Trophoblast cell (in vitro differentiated cells and primary cell): ENCODE results near the gene CD40. TPM values are rescaled to one million over a fixed set of nuclear protein-coding genes. Genes with fewer than 3 reads are reported as not detected.

Experiments
- DNase-seq, 2 donors: peaks; one replicate each; pipeline ENCODE4 v3.0.0-alpha.2; 2016
- H2AFZ ChIP-seq: 2 replicates; pipeline ENCODE4 v1.6.1; 2013; ENCODE audit warnings: low read length, moderate library complexity, mild to moderate bottlenecking; ENCODE audit not compliant: insufficient read depth, poor library complexity
- H2AK5ac ChIP-seq: 2 replicates; pipeline ENCODE4 v1.6.1; 2013; ENCODE audit warnings: mild to moderate bottlenecking, low read length
- H2BK120ac ChIP-seq: 2 replicates; pipeline ENCODE4 v1.6.1; 2013; ENCODE audit warnings: low read length, mild to moderate bottlenecking, moderate library complexity; ENCODE audit not compliant: insufficient read depth, poor library complexity
- H2BK12ac ChIP-seq: 2 replicates; pipeline ENCODE4 v1.6.1; 2013; ENCODE audit warnings: mild to moderate bottlenecking, low read length, moderate library complexity
- H2BK5ac ChIP-seq: 2 replicates; pipeline ENCODE4 v1.6.1; 2013; ENCODE audit warnings: low read length, low read depth, moderate library complexity, mild to moderate bottlenecking; ENCODE audit not compliant: poor library complexity
- H3K14ac ChIP-seq: 2 replicates; pipeline ENCODE4 v1.6.1; 2013; ENCODE audit warnings: mild to moderate bottlenecking, low read length
- H3K18ac ChIP-seq: 2 replicates; pipeline ENCODE4 v1.6.1; 2013; ENCODE audit warnings: mild to moderate bottlenecking, low read length
- H3K23ac ChIP-seq: 2 replicates; pipeline ENCODE4 v1.6.1; 2013; ENCODE audit warnings: low read length
- H3K27ac ChIP-seq: 2 replicates; pipeline ENCODE4 v1.5.1; 2013; ENCODE audit warnings: low read depth, mild to moderate bottlenecking, inconsistent platforms, low read length, moderate library complexity
- H3K27me3 ChIP-seq: 2 replicates; pipeline ENCODE4 v1.6.1; 2013; ENCODE audit warnings: inconsistent platforms, mild to moderate bottlenecking, low read length, moderate library complexity; ENCODE audit not compliant: insufficient read depth
- H3K36me3 ChIP-seq, 2 experiments: 1 replicate in 1 of 2; 2 replicates in 1 of 2; pipeline ENCODE4 v1.6.1; 2013; ENCODE audit warnings: low read length in 2 of 2, mild to moderate bottlenecking in 2 of 2, moderate library complexity in 1 of 2; ENCODE audit not compliant: insufficient read depth in 2 of 2, control insufficient read depth in 1 of 2
- H3K4ac ChIP-seq: 2 replicates; pipeline ENCODE4 v1.6.1; 2013; ENCODE audit warnings: low read depth, mild to moderate bottlenecking, low read length, moderate library complexity
- H3K4me1 ChIP-seq, 2 experiments: 1 replicate in 1 of 2; 2 replicates in 1 of 2; pipeline ENCODE4 v1.6.1; 2013; ENCODE audit warnings: low read length in 2 of 2, mild to moderate bottlenecking in 2 of 2, moderate library complexity in 1 of 2; ENCODE audit not compliant: insufficient read depth in 2 of 2, control insufficient read depth in 1 of 2
- H3K4me2 ChIP-seq: 2 replicates; pipeline ENCODE4 v1.6.1; 2013; ENCODE audit warnings: inconsistent platforms, mild to moderate bottlenecking, low read length, moderate library complexity
- H3K4me3 ChIP-seq: 2 replicates; pipeline ENCODE4 v1.5.1; 2013; ENCODE audit warnings: mild to moderate bottlenecking, low read depth, low read length, inconsistent platforms
- H3K79me1 ChIP-seq: one replicate; pipeline ENCODE4 v1.6.1; 2013; ENCODE audit warnings: low read length
- H3K79me2 ChIP-seq: 2 replicates; pipeline ENCODE4 v1.6.1; 2013; ENCODE audit warnings: low read length, mild to moderate bottlenecking; ENCODE audit not compliant: control insufficient read depth, insufficient read depth, poor library complexity
- H3K9ac ChIP-seq: 2 replicates; pipeline ENCODE4 v1.6.1; 2013; ENCODE audit warnings: mild to moderate bottlenecking, low read length
- H3K9me3 ChIP-seq: 2 replicates; pipeline ENCODE4 v1.6.1; 2013; ENCODE audit warnings: low read depth, mild to moderate bottlenecking, control low read depth, inconsistent platforms, low read length; ENCODE audit not compliant: insufficient read depth
- H4K12ac ChIP-seq: 2 replicates; pipeline ENCODE4 v1.6.1; 2013; ENCODE audit warnings: low read depth, mild to moderate bottlenecking, low read length, moderate library complexity
- H4K8ac ChIP-seq: 2 replicates; pipeline ENCODE4 v1.6.1; 2013; ENCODE audit warnings: low read depth, mild to moderate bottlenecking, low read length, moderate library complexity
- H4K91ac ChIP-seq: one replicate; pipeline ENCODE4 v1.6.1; 2013; ENCODE audit warnings: low read depth, mild to moderate bottlenecking, low read length, moderate library complexity
- WGBS: extraction: QIAGEN DNeasy Blood & Tissue Kit; methylation state at CpG from one replicate; pipeline ENCODE4 v1.1.7; 2013; ENCODE audit warnings: missing lambda C conversion rate; ENCODE audit not compliant: insufficient read length, insufficient coverage; ENCODE audit errors: extremely low coverage; 5-methylcytosine and 5-hydroxymethylcytosine counted together
- polyA plus RNA-seq: library from polyadenylated mRNA; stranded (reverse); fragments of 200-250 nt; gene quantifications from 2 replicates; pipeline ENCODE4 v1.2.3, GENCODE V29; 2013

The CD40 gene
- 4.7 and 5.4 TPM in 2 replicates for polyA plus RNA-seq

DNA sequence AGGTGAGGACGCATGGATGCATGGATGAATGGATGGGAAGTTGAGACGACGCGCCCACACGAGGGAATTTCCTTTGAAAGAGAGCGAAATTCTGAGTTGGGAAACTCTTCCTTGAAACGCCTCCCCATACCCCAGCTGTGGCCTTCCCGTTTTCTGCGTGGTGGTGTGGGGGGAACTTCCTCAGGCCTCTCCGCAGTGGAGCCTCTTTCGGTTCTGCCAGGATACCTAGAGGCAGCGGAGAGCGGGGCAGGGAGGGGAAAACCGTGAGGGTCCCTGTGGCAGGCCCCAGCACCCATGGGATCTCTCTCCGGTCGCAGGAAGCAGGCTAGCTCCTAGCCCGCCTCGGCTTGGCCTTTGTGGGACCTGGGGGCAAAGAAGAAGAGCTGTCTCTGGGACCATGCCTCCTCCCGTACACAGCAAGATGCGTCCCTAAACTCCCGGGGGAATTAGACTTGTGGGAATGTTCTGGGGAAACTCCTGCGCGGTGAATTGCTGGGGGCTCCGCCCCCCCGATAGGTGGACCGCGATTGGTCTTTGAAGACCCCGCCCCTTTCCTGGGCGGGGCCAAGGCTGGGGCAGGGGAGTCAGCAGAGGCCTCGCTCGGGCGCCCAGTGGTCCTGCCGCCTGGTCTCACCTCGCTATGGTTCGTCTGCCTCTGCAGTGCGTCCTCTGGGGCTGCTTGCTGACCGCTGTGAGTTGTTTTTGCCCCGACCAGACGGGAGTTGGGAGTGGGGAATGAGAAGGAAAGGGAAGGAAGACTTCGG, at the start of gene CD40:
CD40 (plus strand) TSS at position 611 of the 764 bp plus-strand sequence; CDS start at position 641, 30 bp downstream.
- peak within 1 kb of the TSS; percentile 38 for H3K18ac ChIP-seq
- H4K8ac ChIP-seq = peak within 1 kb of the TSS; percentile 56
- peaks cover 8% of the 10 kb centered on the region for H3K79me1 ChIP-seq
- peaks cover 18 to 22% of the 10 kb centered on the region in 2 experiments for H3K4me1 ChIP-seq
- no peak within 1 kb of the TSS for H2BK12ac ChIP-seq
- no peak within 1 kb of the TSS for H2BK120ac ChIP-seq
- H3K9ac ChIP-seq = no peak within 1 kb of the TSS
- H3K14ac ChIP-seq = no peak within 1 kb of the TSS
- no peak within 1 kb of the TSS for H4K91ac ChIP-seq
- peak within 1 kb of the TSS; percentile 36 for H3K4me2 ChIP-seq
- peak; percentile 59 to 68 for DNase-seq
- no peak within 1 kb of the TSS for H3K27ac ChIP-seq
- no peak within 1 kb of the TSS for H3K23ac ChIP-seq
- H2BK5ac ChIP-seq = no peak within 1 kb of the TSS
- H3K9me3 ChIP-seq = no peaks in the 10 kb centered on the region
- H3K27me3 ChIP-seq = no peaks in the 10 kb centered on the region
- H4K12ac ChIP-seq = no peak within 1 kb of the TSS
- H3K36me3 ChIP-seq = no peaks in the 10 kb centered on the region
- no peak within 1 kb of the TSS for H2AK5ac ChIP-seq
- peak within 1 kb of the TSS; percentile 46 for H2AFZ ChIP-seq
- peaks cover 3% of the 10 kb centered on the region for H3K79me2 ChIP-seq
- H3K4me3 ChIP-seq = peak within 1 kb of the TSS; percentile 62
- no peak within 1 kb of the TSS for H3K4ac ChIP-seq
- WGBS = no CpG with 5 or more reads among the region's 40 CpGs

DNA sequence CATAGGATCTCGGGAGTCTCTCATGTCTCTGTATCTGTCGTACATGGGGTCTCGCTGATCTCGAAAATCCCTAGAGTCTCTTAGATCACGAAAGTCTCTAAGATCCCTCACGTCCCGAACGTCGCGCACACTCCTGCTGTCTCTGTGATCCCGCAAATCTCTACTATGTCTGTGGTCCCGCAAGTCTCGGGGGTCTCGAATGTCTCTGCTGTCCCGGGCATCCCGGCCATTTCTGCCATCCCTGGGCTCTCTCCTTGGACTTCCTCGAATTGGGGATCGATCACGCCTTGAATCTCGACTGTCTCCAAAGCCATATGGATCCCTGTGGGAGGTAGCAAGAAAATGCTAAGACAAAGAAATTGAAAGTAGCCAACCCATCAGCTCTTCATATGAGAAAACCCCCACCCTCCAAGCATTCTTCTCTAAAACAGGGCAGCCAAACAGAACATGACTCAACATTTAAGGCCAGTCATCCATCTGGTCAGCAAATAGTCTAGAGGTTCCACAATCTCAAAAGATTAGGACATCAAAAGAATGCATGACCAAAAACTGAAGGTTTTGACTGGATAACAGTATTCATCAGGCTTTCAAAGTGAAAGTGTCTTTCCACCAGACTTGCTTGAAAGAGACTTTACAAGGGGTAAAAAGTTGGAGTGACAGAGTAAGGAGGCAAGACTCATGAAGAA, 47.8 kb upstream of the CD40 start:
- Histone ChIP-seq H3K4ac (no peak overlapping the region), H3K27ac (no peak overlapping the region)

DNA sequence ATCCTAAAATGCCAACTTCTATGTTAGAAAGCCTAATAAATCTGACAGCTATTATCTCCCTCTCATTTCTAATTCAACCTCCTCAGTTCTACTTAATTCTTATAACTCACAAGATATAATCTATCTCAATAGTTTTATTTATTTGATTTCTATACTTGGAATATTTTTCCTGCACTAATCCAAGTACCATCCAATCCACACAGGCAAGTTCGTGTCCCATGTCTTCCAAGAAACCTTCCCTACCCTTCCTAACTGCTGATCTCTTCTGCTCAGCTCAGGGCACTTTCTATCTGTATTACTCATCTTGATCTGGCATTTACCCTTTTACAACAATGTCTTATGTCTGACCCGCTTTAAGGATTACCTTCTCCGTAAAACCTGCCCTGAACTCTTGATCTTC, 46.5 kb upstream of the CD40 start:
- H3K36me3 ChIP-seq = peaks cover 10 to 28% of the 10 kb centered on the region in 2 experiments
- no peak overlapping the region for H2BK5ac ChIP-seq
- H2AK5ac ChIP-seq = no peak overlapping the region
- H3K27me3 ChIP-seq = no peaks in the 10 kb centered on the region
- DNase-seq = no peak
- no peak overlapping the region for H4K8ac ChIP-seq
- H2BK12ac ChIP-seq = no peak overlapping the region
- no peak overlapping the region for H3K9ac ChIP-seq
- no peaks in the 10 kb centered on the region for H3K9me3 ChIP-seq
- H3K23ac ChIP-seq = no peak overlapping the region
- no peak overlapping the region for H4K12ac ChIP-seq
- H3K27ac ChIP-seq = no peak overlapping the region
- no CpG with 5 or more reads among the region's 3 CpGs for WGBS
- no peak overlapping the region for H2AFZ ChIP-seq
- no peak overlapping the region for H2BK120ac ChIP-seq
- H3K4me1 ChIP-seq = no peaks in the 10 kb centered on the region
- H3K79me1 ChIP-seq = no peaks in the 10 kb centered on the region
- no peak overlapping the region for H3K18ac ChIP-seq
- H4K91ac ChIP-seq = no peak overlapping the region
- H3K79me2 ChIP-seq = no peaks in the 10 kb centered on the region
- H3K4me2 ChIP-seq = no peak overlapping the region
- no peak overlapping the region for H3K14ac ChIP-seq
- H3K4me3 ChIP-seq = no peak overlapping the region
- H3K4ac ChIP-seq = no peak overlapping the region

More for the DNA sequence above, 47.8 kb upstream of the CD40 start:
- no peaks in the 10 kb centered on the region for H3K4me1 ChIP-seq
- H2BK120ac ChIP-seq = no peak overlapping the region
- peak overlapping the region; percentile 23 for H3K18ac ChIP-seq
- H4K91ac ChIP-seq = no peak overlapping the region
- no peak overlapping the region for H2BK5ac ChIP-seq
- no peak overlapping the region for H3K23ac ChIP-seq
- H3K27me3 ChIP-seq = no peaks in the 10 kb centered on the region
- H4K12ac ChIP-seq = no peak overlapping the region
- no peak overlapping the region for H4K8ac ChIP-seq
- whole genome bisulfite sequencing = no CpG with 5 or more reads among the region's 20 CpGs
- H3K9me3 ChIP-seq = no peaks in the 10 kb centered on the region
- H3K9ac ChIP-seq = no peak overlapping the region
- H3K79me2 ChIP-seq = no peaks in the 10 kb centered on the region
- no peak overlapping the region for H3K4me2 ChIP-seq
- H3K14ac ChIP-seq = no peak overlapping the region
- no peak overlapping the region for H2AK5ac ChIP-seq
- H3K4me3 ChIP-seq = no peak overlapping the region
- no peak overlapping the region for H2AFZ ChIP-seq
- no peaks in the 10 kb centered on the region for H3K79me1 ChIP-seq
- DNase-seq = no peak
- peak overlapping the region; percentile 3 for H2BK12ac ChIP-seq
- H3K36me3 ChIP-seq = peaks cover 13 to 36% of the 10 kb centered on the region in 2 experiments

DNA sequence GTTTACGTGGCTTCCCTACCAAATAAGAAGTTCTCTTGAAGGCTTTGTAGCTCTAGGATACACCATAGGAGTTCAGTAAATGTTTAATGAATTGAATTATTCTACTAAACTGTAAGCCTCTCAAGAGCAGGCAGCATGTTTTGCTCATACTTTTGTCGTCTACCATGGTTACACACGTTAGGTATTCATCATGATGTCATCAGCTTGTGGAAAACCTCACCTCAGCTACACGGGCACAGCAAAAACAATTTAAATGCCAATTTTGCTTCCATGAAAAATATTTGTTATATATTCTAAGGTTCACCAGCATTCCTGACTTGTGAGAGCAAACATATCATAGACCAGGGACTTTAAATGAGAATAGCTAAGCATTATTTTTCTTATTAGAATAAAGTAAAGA, 45.1 kb upstream of the CD40 start:
- no peak overlapping the region for H2BK120ac ChIP-seq
- H3K4ac ChIP-seq = no peak overlapping the region
- no peak overlapping the region for H2BK5ac ChIP-seq
- no peak overlapping the region for H2AK5ac ChIP-seq
- no peak overlapping the region for H3K4me3 ChIP-seq
- H3K27ac ChIP-seq = no peak overlapping the region
- H4K91ac ChIP-seq = no peak overlapping the region
- H4K8ac ChIP-seq = no peak overlapping the region
- H3K27me3 ChIP-seq = no peaks in the 10 kb centered on the region
- no peaks in the 10 kb centered on the region for H3K79me1 ChIP-seq
- H3K23ac ChIP-seq = no peak overlapping the region
- peak in 1 of 2 donors; percentile 10 for DNase-seq
- no peak overlapping the region for H3K9ac ChIP-seq
- no peak overlapping the region for H2AFZ ChIP-seq
- no peak overlapping the region for H2BK12ac ChIP-seq
- H3K4me2 ChIP-seq = no peak overlapping the region
- H3K9me3 ChIP-seq = no peaks in the 10 kb centered on the region
- H3K79me2 ChIP-seq = no peaks in the 10 kb centered on the region
- peaks cover 8 to 26% of the 10 kb centered on the region in 2 experiments for H3K36me3 ChIP-seq
- H3K18ac ChIP-seq = no peak overlapping the region
- H4K12ac ChIP-seq = no peak overlapping the region
- no CpG with 5 or more reads among the region's 4 CpGs for WGBS
- H3K14ac ChIP-seq = no peak overlapping the region
- H3K4me1 ChIP-seq = no peaks in the 10 kb centered on the region
